NCI-H2171 (cell line): ENCODE data around the gene DMTF1.

ENCODE experiments used
- DNase-seq: peaks from one replicate; lab custom pipeline; 2025; lab: John Stamatoyannopoulos, UW

Gene DMTF1

GRCh38 chr7:87147500-87147899 lies 4.8 kb upstream of the DMTF1 start:
- no peak for DNase-seq

- no peak for DNase-seq
These were observed 3.8 kb upstream of the DMTF1 start for GRCh38 chr7:87148332-87148955.

GRCh38 chr7:87151002-87151728 lies 1.1 kb upstream of the DMTF1 start:
- no peak for DNase-seq

GRCh38 chr7:87151729-87152111 lies 533 bp upstream of the DMTF1 start:
- DNase-seq = no peak

GRCh38 chr7:87152897-87153641 lies 816 bp downstream of the DMTF1 start:
- peak; percentile 11 for DNase-seq

- no peak for DNase-seq
These were observed 1.9 kb downstream of the DMTF1 start for GRCh38 chr7:87154166-87154565.

- no peak for DNase-seq
These were observed 2.3 kb downstream of the DMTF1 start for GRCh38 chr7:87154569-87154968.

GRCh38 chr7:87155788-87156187 lies 3.5 kb downstream of the DMTF1 start:
- no peak for DNase-seq

- no peak for DNase-seq
These were observed 4.5 kb downstream of the DMTF1 start for GRCh38 chr7:87156709-87157108.

- DNase-seq = no peak
These were observed 7.3 kb downstream of the DMTF1 start for GRCh38 chr7:87159538-87159937.

GRCh38 chr7:87164433-87164832 lies 12.2 kb downstream of the DMTF1 start:
- DNase-seq = no peak

- no peak for DNase-seq
These were observed 18.6 kb downstream of the DMTF1 start for GRCh38 chr7:87170828-87171227.

GRCh38 chr7:87171282-87171934 lies 19.2 kb downstream of the DMTF1 start:
- no peak for DNase-seq

- DNase-seq = no peak
These were observed 21.2 kb downstream of the DMTF1 start for GRCh38 chr7:87173471-87173870.

- no peak for DNase-seq
These were observed 26.1 kb downstream of the DMTF1 start for GRCh38 chr7:87178320-87178719.

- no peak for DNase-seq
These were observed 26.9 kb downstream of the DMTF1 start for GRCh38 chr7:87179180-87179579.

- DNase-seq = no peak
These were observed 34.9 kb downstream of the DMTF1 start for GRCh38 chr7:87187120-87187519.

- DNase-seq = no peak
These were observed 36.7 kb downstream of the DMTF1 start for GRCh38 chr7:87188930-87189329.

GRCh38 chr7:87190783-87191182 lies 38.5 kb downstream of the DMTF1 start:
- no peak for DNase-seq

GRCh38 chr7:87192784-87193487 lies 40.7 kb downstream of the DMTF1 start:
- no peak for DNase-seq

GRCh38 chr7:87193912-87194311 lies 41.7 kb downstream of the DMTF1 start:
- DNase-seq = no peak

GRCh38 chr7:87199241-87199640 lies 47.0 kb downstream of the DMTF1 start:
- no peak for DNase-seq
